HepG2 (cell line): ENCODE data around the gene MARF1. TPM values are rescaled to one million over a fixed set of nuclear protein-coding genes. Genes with fewer than 3 reads are reported as not detected.
"Not testable (repeated sequence)": the region's sequence is repeated elsewhere in the genome, so short reads cannot be mapped to it uniquely, and the experiment has no call there.

Source experiments
- ATAC-seq: fragments of 200-7000 bp; cut with Tn5 transposase; 3 replicates; pipeline ENCODE4 v1.9.1; 2020; ENCODE audit warnings: mild to moderate bottlenecking, moderate library complexity
- BruUV-seq: library from RNA; stranded (reverse); fragments of 400-500 nt; replicated peaks from 2 replicates; lab custom pipeline; 2021; lab: Mats Ljungman, UMichigan
- CTCF ChIA-PET: fragments of 300-600 bp; formaldehyde crosslinking; extraction: SDS; loops from one replicate; lab custom pipeline; 2021; ENCODE audit warnings: low total read pairs, inconsistent platforms, low intra/inter-chr PET ratio; lab: Yijun Ruan, JAX
- POLR2A ChIA-PET: fragments of 350-600 bp; sonication (Branson Sonifier 250); formaldehyde crosslinking; loops from one replicate; lab custom pipeline; 2020; ENCODE audit warnings: antibody characterized with exemption, inconsistent platforms; lab: Yijun Ruan, JAX
- DNase-seq: peaks from one replicate; pipeline ENCODE4 v3.0.0-alpha.2; 2015; ENCODE audit warnings: low spot score
- FAIRE-seq: peaks from 3 replicates; lab custom pipeline; 2011; peaks lifted over from hg19 to GRCh38; lab: Jason Lieb, UNC
- H2AFZ ChIP-seq: one replicate; pipeline ENCODE4 v1.6.1; 2011; ENCODE audit warnings: low read length, inconsistent platforms
- H3K27ac ChIP-seq: fragments of 300-600 bp; 3 replicates; pipeline ENCODE4 v1.8.0; 2011; ENCODE audit warnings: mixed run types, mild to moderate bottlenecking, mixed read lengths, low read length, inconsistent platforms; ENCODE audit not compliant: insufficient read depth; ENCODE audit errors: extremely low read length
- H3K27me3 ChIP-seq, 2 experiments: fragments of 200-600 bp in 1 of 2; 2 replicates in 1 of 2; 3 replicates in 1 of 2; pipeline versions ENCODE4 v1.6.0 to v1.8.0; 2011; ENCODE audit warnings: low read length in 2 of 2, mild to moderate bottlenecking in 2 of 2, moderate library complexity in 2 of 2, inconsistent platforms in 1 of 2; ENCODE audit not compliant: insufficient read depth in 2 of 2, control insufficient read depth in 1 of 2
- H3K36me3 ChIP-seq, 2 experiments: fragments of 200-600 bp in 1 of 2; replicated peaks in 1 of 2; 2 replicates in 1 of 2; 3 replicates in 1 of 2; pipeline versions ENCODE4 v1.5.1 to v1.8.0; 2011; ENCODE audit warnings: low read length in 2 of 2, inconsistent platforms in 1 of 2; ENCODE audit not compliant: insufficient read depth in 2 of 2, control insufficient read depth in 1 of 2
- H3K4me1 ChIP-seq: 2 replicates; pipeline ENCODE4 v1.5.1; 2012; ENCODE audit warnings: low read length, inconsistent platforms; ENCODE audit not compliant: insufficient read depth
- H3K4me2 ChIP-seq: 2 replicates; pipeline ENCODE4 v1.6.0; 2011; ENCODE audit warnings: low read depth, low read length, inconsistent platforms
- H3K4me3 ChIP-seq, 3 experiments: fragments of 200-600 bp in 1 of 3; sonication (generic), shearing (Covaris generic) in 1 of 3; replicated peaks in 1 of 3; 2 replicates each; pipeline ENCODE4 v1.5.1; 2011 to 2016; ENCODE audit warnings: low read length in 3 of 3, inconsistent platforms in 2 of 3, low read depth in 2 of 3, mild to moderate bottlenecking in 2 of 3, control low read depth in 1 of 3, mixed read lengths in 1 of 3; ENCODE audit not compliant: insufficient read depth in 1 of 3
- H3K79me2 ChIP-seq: one replicate; pipeline ENCODE4 v1.6.1; 2011; ENCODE audit warnings: low read length, inconsistent platforms; ENCODE audit not compliant: insufficient read depth
- H3K9ac ChIP-seq: 2 replicates; pipeline ENCODE4 v1.6.0; 2011; ENCODE audit warnings: mild to moderate bottlenecking, low read depth, low read length, inconsistent platforms; ENCODE audit not compliant: insufficient read depth
- H3K9me3 ChIP-seq: 2 replicates; pipeline ENCODE4 v1.5.1; 2012; ENCODE audit warnings: mild to moderate bottlenecking, low read length
- H4K20me1 ChIP-seq: 2 replicates; pipeline ENCODE4 v1.6.0; 2011; ENCODE audit warnings: inconsistent platforms, mild to moderate bottlenecking, low read length, moderate library complexity; ENCODE audit not compliant: insufficient read depth
- SP4 ChIP-seq: sonication (generic); formaldehyde crosslinking; IDR thresholded peaks from 2 replicates; pipeline ENCODE4 v1.8.1; 2023; ENCODE audit warnings: mild to moderate bottlenecking, missing genetic modification reagents
- SRY ChIP-seq: sonication (generic); formaldehyde crosslinking; IDR thresholded peaks from 2 replicates; pipeline ENCODE4 v1.8.0; 2022; ENCODE audit warnings: mild to moderate bottlenecking, missing genetic modification reagents
- WGBS: methylation state at CpG from one replicate; pipeline ENCODE4 v1.1.6; 2017; ENCODE audit warnings: low lambda C conversion rate; 5-methylcytosine and 5-hydroxymethylcytosine counted together
- in situ Hi-C: cut with HindIII; loops from 2 replicates; pipeline ENCODE4 v1.10.0; 2017; ENCODE audit warnings: low pct_unique_long_range_greater_than_20kb; ENCODE audit not compliant: extremely low pct_ligation_motif_present
- intact Hi-C: fragments of 100-400 bp; cut with micrococcal nuclease; formaldehyde crosslinking; loops from one replicate; pipeline ENCODE4 v1.10.0; 2022; ENCODE audit not compliant: unreplicated experiment
- polyA plus RNA-seq, 8 experiments: library from polyadenylated mRNA; depleted of rRNA in 3 of 8; stranded (reverse) in 7 of 8; unstranded in 1 of 8; fragments of >200 nt; fragmentation: Illumina TruSeq in 4 of 8; extraction: Trizol in 4 of 8; gene quantifications; 2 replicates each; pipeline versions ENCODE4 v1.2.1 to v1.2.3, GENCODE V29; 2011 to 2016; ENCODE audit warnings: low read depth in 4 of 8, missing spikeins in 1 of 8, mixed read lengths in 1 of 8; ENCODE audit not compliant: insufficient read depth in 1 of 8
- total RNA-seq, 5 experiments: library from RNA; depleted of rRNA; stranded (reverse); fragments of >200 nt; fragmentation: Illumina TruSeq; extraction: Trizol; gene quantifications; 2 replicates each; pipeline ENCODE4 v1.2.3, GENCODE V29; 2016; ENCODE audit warnings: low read depth in 1 of 5
- TF ChIP-seq, protein P1 (sequence below): sonication (generic); formaldehyde crosslinking; IDR thresholded peaks from 2 replicates; pipeline ENCODE4 v1.5.1; 2020; ENCODE audit warnings: mild to moderate bottlenecking, missing genetic modification reagents

Gene MARF1
- total and polyA plus RNA-seq, 2 of the 13 experiments (the other 11 are each of a cell fraction or from before 2014, with no cell fraction given): 8.7 to 20.7 TPM

DNA sequence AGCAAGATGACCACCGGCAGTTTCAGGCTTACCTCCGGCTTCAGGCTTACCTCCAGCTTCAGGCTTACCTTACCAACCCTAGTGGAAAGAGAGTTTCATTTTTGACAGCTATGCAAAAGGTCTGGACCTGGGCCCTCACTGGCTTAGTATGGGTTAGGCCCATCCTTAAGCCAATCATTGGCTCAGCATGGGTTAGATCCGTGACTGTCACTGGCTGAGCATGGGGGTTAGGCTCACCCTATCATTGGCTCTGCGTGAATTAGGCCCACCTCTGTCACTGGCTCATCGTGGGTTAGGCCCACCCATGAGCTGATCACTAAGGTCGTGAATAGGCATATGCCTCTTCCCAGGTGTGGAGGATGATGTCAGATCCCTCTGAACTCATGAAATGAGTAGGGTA is 15.2 kb upstream of the MARF1 start:
- ChIA-PET POLR2A (interaction anchor here (0.8 to 5.2 kb wide), 2 partner anchors 15 to 82 kb away, joined by 5 to 36 read pairs; partner anchors contain the start of gene MARF1), CTCF (no interaction called here)

DNA sequence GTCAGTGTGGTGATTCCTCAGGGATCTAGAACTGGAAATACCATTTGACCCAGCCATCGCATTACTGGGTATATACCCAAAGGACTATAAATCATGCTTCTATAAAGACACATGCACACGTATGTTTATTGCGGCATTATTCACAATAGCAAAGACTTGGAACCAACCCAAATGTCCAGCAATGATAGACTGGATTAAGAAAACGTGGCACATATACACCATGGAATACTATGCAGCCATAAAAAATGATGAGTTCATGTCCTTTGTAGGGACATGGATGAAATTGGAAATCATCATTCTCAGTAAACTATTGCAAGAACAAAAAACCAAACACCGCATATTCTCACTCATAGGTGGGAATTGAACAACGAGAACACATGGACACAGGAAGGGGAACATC is 12.6 kb upstream of the MARF1 start:
- H3K9me3 ChIP-seq, H3K9ac ChIP-seq, H2AFZ ChIP-seq, intact Hi-C loops, BruUV-seq, FAIRE-seq, CTCF ChIA-PET, H3K27me3 ChIP-seq, H3K27ac ChIP-seq, ATAC-seq, in situ Hi-C loops, H3K4me3 ChIP-seq, DNase-seq, H3K36me3 ChIP-seq, H3K4me2 ChIP-seq: not testable (repeated sequence)
- Histone ChIP-seq H3K4me1 (peaks cover 62% of the 10 kb centered on the region), H3K79me2 (peaks cover 88% of the 10 kb centered on the region), H4K20me1 (peaks cover 20% of the 10 kb centered on the region; the same call in 1 of the 2 replicates)
- POLR2A ChIA-PET: interaction anchor here (4.1 kb wide), 1 partner anchor 12 kb away, joined by 22 read pairs; the partner anchor contains the start of gene MARF1
- WGBS: 97% methylated on average over 4 of the region's 6 CpGs

More for the DNA sequence above, 15.2 kb upstream of the MARF1 start:
- no peak overlapping the region for H3K27ac ChIP-seq
- no peak overlapping the region for H2AFZ ChIP-seq
- FAIRE-seq (no peak), DNase-seq (no peak), ATAC-seq (peak; percentile 23; the same call in 1 of the 3 replicates)
- no peaks in the 10 kb centered on the region for H3K9me3 ChIP-seq
- H3K4me3 ChIP-seq: no peak overlapping the region
- 93% methylated on average over 6 of the region's 6 CpGs for WGBS
- peaks cover 13 to 20% of the 10 kb centered on the region in 2 experiments; a peak in 4 of 5 replicates for H3K36me3 ChIP-seq
- TF ChIP-seq SP4 (CRISPR knock-in tag): peak; percentile 56; the same call in 1 of the 2 replicates
- TF ChIP-seq, protein P1, sequence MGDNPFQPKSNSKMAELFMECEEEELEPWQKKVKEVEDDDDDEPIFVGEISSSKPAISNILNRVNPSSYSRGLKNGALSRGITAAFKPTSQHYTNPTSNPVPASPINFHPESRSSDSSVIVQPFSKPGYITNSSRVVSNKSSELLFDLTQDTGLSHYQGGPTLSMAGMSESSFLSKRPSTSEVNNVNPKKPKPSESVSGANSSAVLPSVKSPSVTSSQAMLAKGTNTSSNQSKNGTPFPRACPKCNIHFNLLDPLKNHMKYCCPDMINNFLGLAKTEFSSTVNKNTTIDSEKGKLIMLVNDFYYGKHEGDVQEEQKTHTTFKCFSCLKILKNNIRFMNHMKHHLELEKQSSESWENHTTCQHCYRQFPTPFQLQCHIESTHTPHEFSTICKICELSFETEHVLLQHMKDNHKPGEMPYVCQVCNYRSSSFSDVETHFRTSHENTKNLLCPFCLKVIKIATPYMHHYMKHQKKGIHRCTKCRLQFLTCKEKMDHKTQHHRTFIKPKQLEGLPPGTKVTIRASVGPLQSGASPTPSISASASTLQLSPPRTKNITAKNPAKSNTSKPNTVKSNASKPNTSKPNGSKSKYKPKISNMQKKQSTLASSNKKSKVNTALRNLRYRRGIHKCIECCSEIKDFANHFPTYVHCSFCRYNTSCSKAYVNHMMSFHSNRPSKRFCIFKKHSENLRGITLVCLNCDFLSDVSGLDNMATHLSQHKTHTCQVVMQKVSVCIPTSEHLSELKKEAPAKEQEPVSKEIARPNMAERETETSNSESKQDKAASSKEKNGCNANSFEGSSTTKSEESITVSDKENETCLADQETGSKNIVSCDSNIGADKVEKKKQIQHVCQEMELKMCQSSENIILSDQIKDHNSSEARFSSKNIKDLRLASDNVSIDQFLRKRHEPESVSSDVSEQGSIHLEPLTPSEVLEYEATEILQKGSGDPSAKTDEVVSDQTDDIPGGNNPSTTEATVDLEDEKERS: no peak
- TF ChIP-seq SRY (CRISPR knock-in tag): 0 out of 2 replicates have a peak, but pooled peaks have one; percentile 22
- peaks cover 41% of the 10 kb centered on the region for H3K4me1 ChIP-seq
- H3K27me3 ChIP-seq: no peaks in the 10 kb centered on the region
- in situ Hi-C loops (no loop called here), intact Hi-C loops (no loop called here)
- H3K79me2 ChIP-seq: peaks cover 83% of the 10 kb centered on the region
- no peak overlapping the region for H3K4me2 ChIP-seq
- no TSS peak for BruUV-seq
- no peak overlapping the region for H3K9ac ChIP-seq
- peaks cover 15% of the 10 kb centered on the region; the same call in 1 of the 2 replicates for H4K20me1 ChIP-seq
